HG02759 (cell line): ENCODE measurements around the gene ALDH3A2.
"Not testable (repeated sequence)": the region's sequence is repeated elsewhere in the genome, so short reads cannot be mapped to it uniquely, and the experiment has no call there.

Experiments
- ATAC-seq: cut with Tn5 transposase; IDR thresholded peaks from one replicate; pipeline ENCODE4 v1.9.1; 2021; ENCODE audit warnings: mild to moderate bottlenecking, moderate library complexity; ENCODE audit not compliant: unreplicated experiment

Gene ALDH3A2

GRCh38 chr17:19650826-19651225, 2.3 kb downstream of the ALDH3A2 start:
- no peak for ATAC-seq

GRCh38 chr17:19651451-19652238, 3.1 kb downstream of the ALDH3A2 start:
- no peak for ATAC-seq

- no peak for ATAC-seq
Observed at GRCh38 chr17:19652595-19652994, 4.0 kb downstream of the ALDH3A2 start.

GRCh38 chr17:19654342-19654886, 5.9 kb downstream of the ALDH3A2 start:
- ATAC-seq = no peak

GRCh38 chr17:19654896-19655295, 6.3 kb downstream of the ALDH3A2 start:
- ATAC-seq = no peak

GRCh38 chr17:19656336-19656735, 7.8 kb downstream of the ALDH3A2 start:
- ATAC-seq = no peak

GRCh38 chr17:19656851-19657581, 8.5 kb downstream of the ALDH3A2 start:
- ATAC-seq = no peak

GRCh38 chr17:19659366-19660177, 11.0 kb downstream of the ALDH3A2 start:
- no peak for ATAC-seq

- no peak for ATAC-seq
Observed at GRCh38 chr17:19660219-19660870, 11.8 kb downstream of the ALDH3A2 start.

- no peak for ATAC-seq
Observed at GRCh38 chr17:19661121-19661520, 12.6 kb downstream of the ALDH3A2 start.

- no peak for ATAC-seq
Observed at GRCh38 chr17:19663097-19663496, 14.5 kb downstream of the ALDH3A2 start.

- no peak for ATAC-seq
Observed at GRCh38 chr17:19664136-19664820, 15.7 kb downstream of the ALDH3A2 start.

GRCh38 chr17:19664821-19665181, 16.2 kb downstream of the ALDH3A2 start:
- no peak for ATAC-seq

- not testable (repeated sequence) for ATAC-seq
Observed at GRCh38 chr17:19669680-19670079, 21.1 kb downstream of the ALDH3A2 start.

GRCh38 chr17:19670908-19671307, 22.4 kb downstream of the ALDH3A2 start:
- ATAC-seq = no peak

GRCh38 chr17:19671433-19671832, 22.9 kb downstream of the ALDH3A2 start:
- ATAC-seq = no peak

GRCh38 chr17:19672009-19672750, 23.6 kb downstream of the ALDH3A2 start:
- no peak for ATAC-seq

GRCh38 chr17:19673623-19674022, 25.1 kb downstream of the ALDH3A2 start:
- ATAC-seq = no peak

GRCh38 chr17:19676896-19677295, 28.3 kb downstream of the ALDH3A2 start:
- ATAC-seq = no peak
